ENCODE data around the gene OR6B2.

The OR6B2 gene

GRCh38 chr2:239997686-239998409, 32.4 kb downstream of the OR6B2 start:
- DNase-seq (ENCODE audit: low read depth), result no peak
- TF ChIP-seq CTCF (IDR thresholded peaks at IDR 0.05; ENCODE audit: insufficient read depth, low read depth, low read length, missing control alignments), result no peak
- H3K4me3 ChIP-seq (ENCODE audit: low read length), result no peak overlapping the region

GRCh38 chr2:239994086-239994485, 36.1 kb downstream of the OR6B2 start:
- DNase-seq (ENCODE audit: low read depth), result no peak
- no peak overlapping the region for H3K4me3 ChIP-seq (ENCODE audit: low read length)
- no peak for TF ChIP-seq CTCF (IDR thresholded peaks at IDR 0.05; ENCODE audit: insufficient read depth, low read depth, low read length, missing control alignments)

GRCh38 chr2:239993291-239993690, 36.9 kb downstream of the OR6B2 start:
- TF ChIP-seq CTCF (IDR thresholded peaks at IDR 0.05; ENCODE audit: insufficient read depth, low read depth, low read length, missing control alignments), result no peak
- DNase-seq (ENCODE audit: low read depth), result no peak
- no peak overlapping the region for H3K4me3 ChIP-seq (ENCODE audit: low read length)

GRCh38 chr2:239991689-239992314, 38.4 kb downstream of the OR6B2 start:
- peak; percentile 62 for DNase-seq (ENCODE audit: low read depth)
- no peak overlapping the region for H3K4me3 ChIP-seq (ENCODE audit: low read length)
- TF ChIP-seq CTCF (IDR thresholded peaks at IDR 0.05; ENCODE audit: insufficient read depth, low read depth, low read length, missing control alignments), result peak; percentile 79

- no peak for DNase-seq (ENCODE audit: low read depth)
- H3K4me3 ChIP-seq (ENCODE audit: low read length), result no peak overlapping the region
- TF ChIP-seq CTCF (IDR thresholded peaks at IDR 0.05; ENCODE audit: insufficient read depth, low read depth, low read length, missing control alignments), result no peak
Measured at GRCh38 chr2:239990966-239991365, 39.3 kb downstream of the OR6B2 start.

- TF ChIP-seq CTCF (IDR thresholded peaks at IDR 0.05; ENCODE audit: insufficient read depth, low read depth, low read length, missing control alignments), result no peak
- no peak for DNase-seq (ENCODE audit: low read depth)
- H3K4me3 ChIP-seq (ENCODE audit: low read length), result no peak overlapping the region
Measured at GRCh38 chr2:239985356-239985755, 44.9 kb downstream of the OR6B2 start.
